Panc1 (cell line): Measurements from ENCODE around the gene HLA-DQB1. TPM values are rescaled to one million over a fixed set of nuclear protein-coding genes. Genes with fewer than 3 reads are reported as not detected.

Experiments
- ATAC-seq: fragments of 200-7000 bp; cut with Tn5 transposase; 2 replicates; pipeline ENCODE4 v1.9.1; 2020; ENCODE audit warnings: mild to moderate bottlenecking, moderate library complexity
- BruUV-seq: library from RNA; stranded (reverse); fragments of 400-500 nt; replicated peaks from 2 replicates; lab custom pipeline; 2021; lab: Mats Ljungman, UMichigan
- CTCF ChIA-PET: fragments of 300-600 bp; sonication (Branson Sonifier 250); formaldehyde crosslinking; loops from one replicate; lab custom pipeline; 2022; ENCODE audit warnings: antibody characterized with exemption; lab: Charles Lee
- POLR2A ChIA-PET: fragments of 300-600 bp; sonication (Branson Sonifier 250); formaldehyde crosslinking; loops from one replicate; lab custom pipeline; 2022; ENCODE audit warnings: antibody characterized with exemption; lab: Charles Lee
- DNase-seq: peaks from one replicate; pipeline ENCODE4 v3.0.0-alpha.2; 2010; ENCODE audit warnings: low read depth, low spot score
- H3K27ac ChIP-seq: 2 replicates; pipeline ENCODE4 v1.5.1; 2011; ENCODE audit warnings: mild to moderate bottlenecking, low read length, inconsistent platforms
- H3K27me3 ChIP-seq: fragments of 200-500 bp; sonication (Bioruptor generic); 2 replicates; pipeline ENCODE4 v1.6.0; 2014; ENCODE audit warnings: low read length, inconsistent platforms; ENCODE audit not compliant: control insufficient read depth, insufficient read depth
- H3K36me3 ChIP-seq: fragments of 200-500 bp; sonication (Bioruptor generic); 2 replicates; pipeline ENCODE4 v1.5.1; 2014; ENCODE audit warnings: inconsistent platforms, mild to moderate bottlenecking, low read length, moderate library complexity; ENCODE audit not compliant: control insufficient read depth, insufficient read depth
- H3K4me1 ChIP-seq: 2 replicates; pipeline ENCODE4 v1.5.1; 2011; ENCODE audit warnings: inconsistent platforms, mild to moderate bottlenecking, low read length, moderate library complexity; ENCODE audit not compliant: control insufficient read depth, insufficient read depth
- H3K4me3 ChIP-seq, 2 experiments: 2 replicates each; pipeline ENCODE4 v1.5.1; 2011 to 2012; ENCODE audit warnings: low read depth in 2 of 2, low read length in 2 of 2, mild to moderate bottlenecking in 2 of 2, inconsistent platforms in 1 of 2, moderate library complexity in 1 of 2
- H3K9me3 ChIP-seq: fragments of 200-500 bp; sonication (Bioruptor generic); 2 replicates; pipeline ENCODE4 v1.5.1; 2014; ENCODE audit warnings: low read depth, mild to moderate bottlenecking, inconsistent platforms, low read length, moderate library complexity; ENCODE audit not compliant: control insufficient read depth, insufficient read depth
- POLR2AphosphoS5 ChIP-seq: IDR thresholded peaks from 2 replicates; pipeline ENCODE4 v1.6.1; 2012; ENCODE audit warnings: mild to moderate bottlenecking, low read depth, low read length, moderate library complexity
- SIN3A ChIP-seq: IDR thresholded peaks from 2 replicates; pipeline ENCODE4 v1.6.1; 2012; ENCODE audit warnings: low read depth, mild to moderate bottlenecking, low read length, moderate library complexity, borderline replicate concordance; ENCODE audit not compliant: insufficient read depth
- TCF7L2 ChIP-seq: IDR thresholded peaks from 2 replicates; pipeline ENCODE4 v1.6.1; 2011; ENCODE audit warnings: mild to moderate bottlenecking, low read depth, low read length, inconsistent platforms
- in situ Hi-C: cut with HindIII; loops from 2 replicates; pipeline ENCODE4 v1.10.0; 2016; ENCODE audit warnings: low sequenced_read_pairs, low pct_unique_long_range_greater_than_20kb
- intact Hi-C: fragments of 100-400 bp; cut with micrococcal nuclease; formaldehyde crosslinking; loops from one replicate; pipeline ENCODE4 v1.10.0; 2022; ENCODE audit not compliant: unreplicated experiment
- total RNA-seq: library from RNA; stranded (reverse); gene quantifications from one replicate; pipeline ENCODE4 v1.2.1, GENCODE V29; 2021; ENCODE audit not compliant: unreplicated experiment
- TF ChIP-seq, protein P1 (sequence below), 2 experiments: IDR thresholded peaks; 2 replicates each; pipeline ENCODE4 v1.6.1; 2011 to 2012; ENCODE audit warnings: low read depth in 2 of 2, control low read depth in 1 of 2, low read length in 1 of 2, mild to moderate bottlenecking in 1 of 2, moderate library complexity in 1 of 2; ENCODE audit not compliant: insufficient read depth in 1 of 2
- TF ChIP-seq, protein P2 (sequence below): fragments of 450-650 bp; IDR thresholded peaks from 2 replicates; pipeline ENCODE4 v1.5.1; 2017; ENCODE audit warnings: mild to moderate bottlenecking

Gene HLA-DQB1
- total RNA-seq, 1 experiment from 2014 or later, result 0.51 TPM

DNA sequence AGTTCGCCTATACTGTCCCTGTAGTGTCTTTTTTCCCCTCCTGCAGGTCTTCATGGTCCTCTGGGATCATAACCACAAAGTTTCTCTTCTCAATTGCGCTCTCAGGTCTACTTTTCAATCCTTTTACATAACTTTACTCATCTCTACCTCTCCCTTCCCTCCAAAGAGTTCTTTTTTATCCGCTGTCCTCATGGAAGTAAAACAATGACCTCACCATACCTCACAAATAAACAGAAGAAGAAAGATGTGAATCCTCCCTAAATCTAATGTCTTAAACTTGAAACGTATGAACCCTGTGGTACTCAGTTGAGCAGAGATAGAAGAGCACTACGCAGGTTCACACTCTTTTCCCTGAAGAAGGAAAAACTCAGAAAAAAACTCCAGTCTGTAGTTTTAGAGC lies 41.3 kb downstream of the HLA-DQB1 start:
- no peak overlapping the region for H3K27ac ChIP-seq
- ATAC-seq, result no peak
- in situ Hi-C loops, result no loop called here

DNA sequence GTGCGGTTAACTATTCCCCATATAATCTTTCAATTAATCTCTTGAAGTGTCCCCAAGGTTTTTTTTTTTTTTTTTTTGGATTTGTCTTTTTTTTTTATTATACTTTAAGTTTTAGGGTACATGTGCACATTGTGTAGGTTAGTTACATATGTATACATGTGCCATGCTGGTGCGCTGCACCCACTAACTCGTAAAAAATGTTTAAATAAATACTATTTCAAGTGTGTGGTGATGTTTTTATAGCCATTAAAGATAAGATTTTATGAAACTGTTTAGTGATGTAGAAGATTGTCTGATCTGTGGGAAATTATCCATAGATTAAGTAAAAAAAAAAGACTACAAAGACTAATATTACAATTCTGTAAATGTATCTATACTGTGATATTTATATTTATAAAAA lies 41.9 kb downstream of the HLA-DQB1 start:
- DNase-seq, result no peak
- in situ Hi-C loops (no loop called here), intact Hi-C loops (no loop called here)
- ATAC-seq, result no peak
- ChIA-PET CTCF (no interaction called here), POLR2A (no interaction called here)
- Histone ChIP-seq H3K27ac (no peak overlapping the region), H3K27me3 (no peaks in the 10 kb centered on the region), H3K36me3 (no peaks in the 10 kb centered on the region), H3K9me3 (no peaks in the 10 kb centered on the region), H3K4me1 (no peaks in the 10 kb centered on the region), H3K4me3 (no peak overlapping the region)
- no TSS peak for BruUV-seq
- TF ChIP-seq, protein P1, sequence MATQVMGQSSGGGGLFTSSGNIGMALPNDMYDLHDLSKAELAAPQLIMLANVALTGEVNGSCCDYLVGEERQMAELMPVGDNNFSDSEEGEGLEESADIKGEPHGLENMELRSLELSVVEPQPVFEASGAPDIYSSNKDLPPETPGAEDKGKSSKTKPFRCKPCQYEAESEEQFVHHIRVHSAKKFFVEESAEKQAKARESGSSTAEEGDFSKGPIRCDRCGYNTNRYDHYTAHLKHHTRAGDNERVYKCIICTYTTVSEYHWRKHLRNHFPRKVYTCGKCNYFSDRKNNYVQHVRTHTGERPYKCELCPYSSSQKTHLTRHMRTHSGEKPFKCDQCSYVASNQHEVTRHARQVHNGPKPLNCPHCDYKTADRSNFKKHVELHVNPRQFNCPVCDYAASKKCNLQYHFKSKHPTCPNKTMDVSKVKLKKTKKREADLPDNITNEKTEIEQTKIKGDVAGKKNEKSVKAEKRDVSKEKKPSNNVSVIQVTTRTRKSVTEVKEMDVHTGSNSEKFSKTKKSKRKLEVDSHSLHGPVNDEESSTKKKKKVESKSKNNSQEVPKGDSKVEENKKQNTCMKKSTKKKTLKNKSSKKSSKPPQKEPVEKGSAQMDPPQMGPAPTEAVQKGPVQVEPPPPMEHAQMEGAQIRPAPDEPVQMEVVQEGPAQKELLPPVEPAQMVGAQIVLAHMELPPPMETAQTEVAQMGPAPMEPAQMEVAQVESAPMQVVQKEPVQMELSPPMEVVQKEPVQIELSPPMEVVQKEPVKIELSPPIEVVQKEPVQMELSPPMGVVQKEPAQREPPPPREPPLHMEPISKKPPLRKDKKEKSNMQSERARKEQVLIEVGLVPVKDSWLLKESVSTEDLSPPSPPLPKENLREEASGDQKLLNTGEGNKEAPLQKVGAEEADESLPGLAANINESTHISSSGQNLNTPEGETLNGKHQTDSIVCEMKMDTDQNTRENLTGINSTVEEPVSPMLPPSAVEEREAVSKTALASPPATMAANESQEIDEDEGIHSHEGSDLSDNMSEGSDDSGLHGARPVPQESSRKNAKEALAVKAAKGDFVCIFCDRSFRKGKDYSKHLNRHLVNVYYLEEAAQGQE (IDR thresholded peaks at IDR 0.05; ENCODE audit: insufficient read depth in 1 of 2, low read depth in 2 of 2, low read length in 1 of 2), result no peak
- TF ChIP-seq, protein P2, sequence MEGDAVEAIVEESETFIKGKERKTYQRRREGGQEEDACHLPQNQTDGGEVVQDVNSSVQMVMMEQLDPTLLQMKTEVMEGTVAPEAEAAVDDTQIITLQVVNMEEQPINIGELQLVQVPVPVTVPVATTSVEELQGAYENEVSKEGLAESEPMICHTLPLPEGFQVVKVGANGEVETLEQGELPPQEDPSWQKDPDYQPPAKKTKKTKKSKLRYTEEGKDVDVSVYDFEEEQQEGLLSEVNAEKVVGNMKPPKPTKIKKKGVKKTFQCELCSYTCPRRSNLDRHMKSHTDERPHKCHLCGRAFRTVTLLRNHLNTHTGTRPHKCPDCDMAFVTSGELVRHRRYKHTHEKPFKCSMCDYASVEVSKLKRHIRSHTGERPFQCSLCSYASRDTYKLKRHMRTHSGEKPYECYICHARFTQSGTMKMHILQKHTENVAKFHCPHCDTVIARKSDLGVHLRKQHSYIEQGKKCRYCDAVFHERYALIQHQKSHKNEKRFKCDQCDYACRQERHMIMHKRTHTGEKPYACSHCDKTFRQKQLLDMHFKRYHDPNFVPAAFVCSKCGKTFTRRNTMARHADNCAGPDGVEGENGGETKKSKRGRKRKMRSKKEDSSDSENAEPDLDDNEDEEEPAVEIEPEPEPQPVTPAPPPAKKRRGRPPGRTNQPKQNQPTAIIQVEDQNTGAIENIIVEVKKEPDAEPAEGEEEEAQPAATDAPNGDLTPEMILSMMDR, result no peak
- TF ChIP-seq SIN3A, result no peak
- no peak for TF ChIP-seq POLR2AphosphoS5
- TF ChIP-seq TCF7L2, result no peak

More for the DNA sequence above, 41.3 kb downstream of the HLA-DQB1 start:
- Histone ChIP-seq H3K36me3 (no peaks in the 10 kb centered on the region), H3K4me1 (no peaks in the 10 kb centered on the region), H3K4me3 (no peak overlapping the region), H3K9me3 (no peaks in the 10 kb centered on the region), H3K27me3 (no peaks in the 10 kb centered on the region)
- no peak for DNase-seq
- ChIA-PET POLR2A (no interaction called here), CTCF (interaction anchor here (0.7 kb wide), 1 partner anchor 43 kb away, joined by 4 read pairs; no protein-coding TSS in a partner anchor)
- no TSS peak for BruUV-seq
- intact Hi-C loops, result no loop called here
- no peak for TF ChIP-seq POLR2AphosphoS5
- TF ChIP-seq, protein P1 (IDR thresholded peaks at IDR 0.05; ENCODE audit: insufficient read depth in 1 of 2, low read depth in 2 of 2, low read length in 1 of 2), result no peak
- TF ChIP-seq TCF7L2, result no peak
- no peak for TF ChIP-seq SIN3A
- TF ChIP-seq, protein P2, result no peak
